ENCODE measurements around the gene SPOCD1. TPM values are rescaled to one million over a fixed set of nuclear protein-coding genes. Genes with fewer than 3 reads are reported as not detected.

SPOCD1 gene
- total and polyA plus RNA-seq, 4 experiments from 2014 or later = 0.61 to 0.94 TPM; not detected in 2

- ChIA-PET CTCF (ENCODE audit: partially characterized antibody) (interaction anchor here (0.6 to 0.8 kb wide), 2 partner anchors 9 to 451 kb away, joined by 3 read pairs; no protein-coding TSS in a partner anchor), POLR2A (ENCODE audit: partially characterized antibody) (no interaction called here)
- H3K9me3 Mint-ChIP-seq = peaks cover 0 to 1% (median 0%) of the 10 kb centered on the region in 8 donors
- Histone ChIP-seq H3K36me3 (ENCODE audit: insufficient read depth, low read length) (no peaks in the 10 kb centered on the region), H3K27me3 (ENCODE audit: insufficient read depth, low read length) (peaks cover 3% of the 10 kb centered on the region), H3K4me1 (ENCODE audit: insufficient read depth, low read length) (no peaks in the 10 kb centered on the region), H3K4me3 (ENCODE audit: low read length in 2 of 2) (no peak overlapping the region), H3K27ac (ENCODE audit: low read depth, low read length) (no peak overlapping the region), H3K9me3 (ENCODE audit: control insufficient read depth in 1 of 2, low read length in 2 of 2) (no peaks in the 10 kb centered on the region)
- H3K4me3 Mint-ChIP-seq = no peak overlapping the region
- H3K4me1 Mint-ChIP-seq = peaks cover 1 to 10% (median 5%) of the 10 kb centered on the region in 4 donors
- DNase-seq = no peak
- H3K27ac Mint-ChIP-seq = peak overlapping the region in 1 of 7 donors; percentile 60
- H3K27me3 Mint-ChIP-seq = peaks cover 2 to 8% of the 10 kb centered on the region in 2 donors
- H3K36me3 Mint-ChIP-seq = no peaks in the 10 kb centered on the region
- intact Hi-C loops (cut with micrococcal nuclease) = no loop called here
Measured at GRCh38 chr1:31798086-31798432, 17.8 kb downstream of the SPOCD1 start.

- Mint-ChIP-seq H3K36me3 (no peaks in the 10 kb centered on the region), H3K4me1 (peaks cover under 1 to 2% (median 1%) of the 10 kb centered on the region in 4 donors), H3K4me3 (no peak overlapping the region), H3K9me3 (peaks cover 0 to 1% (median 0%) of the 10 kb centered on the region in 8 donors), H3K27me3 (peaks cover 2 to 8% of the 10 kb centered on the region in 2 donors), H3K27ac (peak overlapping the region in 1 of 7 donors; percentile 66)
- Histone ChIP-seq H3K27ac (ENCODE audit: low read depth, low read length) (no peak overlapping the region), H3K4me3 (ENCODE audit: low read length in 2 of 2) (no peak overlapping the region), H3K4me1 (ENCODE audit: insufficient read depth, low read length) (no peaks in the 10 kb centered on the region), H3K36me3 (ENCODE audit: insufficient read depth, low read length) (no peaks in the 10 kb centered on the region), H3K9me3 (ENCODE audit: control insufficient read depth in 1 of 2, low read length in 2 of 2) (no peaks in the 10 kb centered on the region), H3K27me3 (ENCODE audit: insufficient read depth, low read length) (peaks cover 3% of the 10 kb centered on the region)
- POLR2A ChIA-PET (ENCODE audit: partially characterized antibody) = no interaction called here
- no peak for DNase-seq
- CTCF ChIA-PET (ENCODE audit: partially characterized antibody) = no interaction called here
- intact Hi-C loops (cut with micrococcal nuclease) = no loop called here
Measured at GRCh38 chr1:31797216-31797615, 18.6 kb downstream of the SPOCD1 start.

- Histone ChIP-seq H3K27me3 (ENCODE audit: insufficient read depth, low read length) (peaks cover 3% of the 10 kb centered on the region), H3K9me3 (ENCODE audit: control insufficient read depth in 1 of 2, low read length in 2 of 2) (no peaks in the 10 kb centered on the region), H3K27ac (ENCODE audit: low read depth, low read length) (no peak overlapping the region), H3K36me3 (ENCODE audit: insufficient read depth, low read length) (no peaks in the 10 kb centered on the region), H3K4me3 (ENCODE audit: low read length in 2 of 2) (no peak overlapping the region), H3K4me1 (ENCODE audit: insufficient read depth, low read length) (no peaks in the 10 kb centered on the region)
- CTCF ChIA-PET (ENCODE audit: partially characterized antibody) = no interaction called here
- POLR2A ChIA-PET (ENCODE audit: partially characterized antibody) = no interaction called here
- DNase-seq = no peak
- Mint-ChIP-seq H3K27ac (no peak overlapping the region), H3K9me3 (peaks cover 0 to 1% (median 0%) of the 10 kb centered on the region in 8 donors), H3K27me3 (peaks cover 2 to 8% of the 10 kb centered on the region in 2 donors), H3K36me3 (no peaks in the 10 kb centered on the region), H3K4me1 (peaks cover 0 to 1% (median 0%) of the 10 kb centered on the region in 4 donors), H3K4me3 (no peak overlapping the region)
- intact Hi-C loops (cut with micrococcal nuclease) = no loop called here
Measured at GRCh38 chr1:31796707-31797106, 19.1 kb downstream of the SPOCD1 start.

- CTCF ChIA-PET (ENCODE audit: partially characterized antibody) = no interaction called here
- no peak overlapping the region for H3K4me3 Mint-ChIP-seq
- peaks cover 0 to 1% (median 0%) of the 10 kb centered on the region in 8 donors for H3K9me3 Mint-ChIP-seq
- DNase-seq = no peak
- Histone ChIP-seq H3K27me3 (ENCODE audit: insufficient read depth, low read length) (peaks cover 3% of the 10 kb centered on the region), H3K36me3 (ENCODE audit: insufficient read depth, low read length) (no peaks in the 10 kb centered on the region), H3K4me3 (ENCODE audit: low read length in 2 of 2) (no peak overlapping the region), H3K9me3 (ENCODE audit: control insufficient read depth in 1 of 2, low read length in 2 of 2) (no peaks in the 10 kb centered on the region), H3K4me1 (ENCODE audit: insufficient read depth, low read length) (no peaks in the 10 kb centered on the region), H3K27ac (ENCODE audit: low read depth, low read length) (no peak overlapping the region)
- no peaks in the 10 kb centered on the region for H3K36me3 Mint-ChIP-seq
- H3K27me3 Mint-ChIP-seq = peaks cover 2 to 8% of the 10 kb centered on the region in 2 donors
- no peak overlapping the region for H3K27ac Mint-ChIP-seq
- intact Hi-C loops (cut with micrococcal nuclease) = no loop called here
- POLR2A ChIA-PET (ENCODE audit: partially characterized antibody) = no interaction called here
- no peaks in the 10 kb centered on the region for H3K4me1 Mint-ChIP-seq
Measured at GRCh38 chr1:31795801-31796621, 19.8 kb downstream of the SPOCD1 start.

GRCh38 chr1:31795096-31795675, 20.6 kb downstream of the SPOCD1 start:
- Mint-ChIP-seq H3K4me1 (no peaks in the 10 kb centered on the region), H3K27ac (no peak overlapping the region), H3K36me3 (no peaks in the 10 kb centered on the region), H3K4me3 (no peak overlapping the region), H3K9me3 (peaks cover 0 to 1% (median 0%) of the 10 kb centered on the region in 8 donors), H3K27me3 (peaks cover 2 to 8% of the 10 kb centered on the region in 2 donors)
- no peaks in the 10 kb centered on the region for H3K9me3 ChIP-seq (ENCODE audit: control insufficient read depth in 1 of 2, low read length in 2 of 2)
- H3K4me1 ChIP-seq (ENCODE audit: insufficient read depth, low read length) = no peaks in the 10 kb centered on the region
- no peak overlapping the region for H3K4me3 ChIP-seq (ENCODE audit: low read length in 2 of 2)
- H3K27me3 ChIP-seq (ENCODE audit: insufficient read depth, low read length) = peaks cover 3% of the 10 kb centered on the region
- DNase-seq = no peak
- H3K27ac ChIP-seq (ENCODE audit: low read depth, low read length) = no peak overlapping the region
- POLR2A ChIA-PET (ENCODE audit: partially characterized antibody) = no interaction called here
- H3K36me3 ChIP-seq (ENCODE audit: insufficient read depth, low read length) = no peaks in the 10 kb centered on the region
- CTCF ChIA-PET (ENCODE audit: partially characterized antibody) = interaction anchor here (0.7 kb wide), 1 partner anchor 31 kb away, joined by 3 read pairs; no protein-coding TSS in a partner anchor
- intact Hi-C loops (cut with micrococcal nuclease) = no loop called here

GRCh38 chr1:31793586-31794285, 22.1 kb downstream of the SPOCD1 start:
- H3K4me1 Mint-ChIP-seq = peaks cover 0 to 6% (median 2%) of the 10 kb centered on the region in 4 donors
- H3K36me3 Mint-ChIP-seq = no peaks in the 10 kb centered on the region
- no peak overlapping the region for H3K27ac ChIP-seq (ENCODE audit: low read depth, low read length)
- peaks cover 3% of the 10 kb centered on the region for H3K27me3 ChIP-seq (ENCODE audit: insufficient read depth, low read length)
- intact Hi-C loops (cut with micrococcal nuclease) = no loop called here
- ChIA-PET POLR2A (ENCODE audit: partially characterized antibody) (no interaction called here), CTCF (ENCODE audit: partially characterized antibody) (interaction anchor here (1.0 kb wide), 1 partner anchor 129 kb away, joined by 3 read pairs; no protein-coding TSS in a partner anchor)
- no peak overlapping the region for H3K4me3 ChIP-seq (ENCODE audit: low read length in 2 of 2)
- peaks cover 0 to 1% (median 0%) of the 10 kb centered on the region in 8 donors for H3K9me3 Mint-ChIP-seq
- H3K9me3 ChIP-seq (ENCODE audit: control insufficient read depth in 1 of 2, low read length in 2 of 2) = no peaks in the 10 kb centered on the region
- no peaks in the 10 kb centered on the region for H3K36me3 ChIP-seq (ENCODE audit: insufficient read depth, low read length)
- H3K4me1 ChIP-seq (ENCODE audit: insufficient read depth, low read length) = peaks cover 5% of the 10 kb centered on the region
- H3K27ac Mint-ChIP-seq = no peak overlapping the region
- no peak overlapping the region for H3K4me3 Mint-ChIP-seq
- H3K27me3 Mint-ChIP-seq = peaks cover 2 to 8% of the 10 kb centered on the region in 2 donors
- no peak for DNase-seq

GRCh38 chr1:31793086-31793485, 22.7 kb downstream of the SPOCD1 start:
- no peak overlapping the region for H3K27ac ChIP-seq (ENCODE audit: low read depth, low read length)
- Mint-ChIP-seq H3K36me3 (peaks cover 0 to 2% of the 10 kb centered on the region in 2 donors), H3K4me1 (peaks cover 0 to 12% (median 4%) of the 10 kb centered on the region in 4 donors), H3K4me3 (no peak overlapping the region), H3K27me3 (peaks cover 2 to 7% of the 10 kb centered on the region in 2 donors), H3K9me3 (peaks cover 0 to 1% (median 0%) of the 10 kb centered on the region in 8 donors), H3K27ac (no peak overlapping the region)
- H3K4me3 ChIP-seq (ENCODE audit: low read length in 2 of 2) = no peak overlapping the region
- no peak for DNase-seq
- peaks cover 3% of the 10 kb centered on the region for H3K27me3 ChIP-seq (ENCODE audit: insufficient read depth, low read length)
- intact Hi-C loops (cut with micrococcal nuclease) = no loop called here
- no peaks in the 10 kb centered on the region for H3K9me3 ChIP-seq (ENCODE audit: control insufficient read depth in 1 of 2, low read length in 2 of 2)
- ChIA-PET POLR2A (ENCODE audit: partially characterized antibody) (no interaction called here), CTCF (ENCODE audit: partially characterized antibody) (interaction anchor here (1.0 to 1.6 kb wide), 2 partner anchors 129 to 228 kb away, joined by 3 read pairs; no protein-coding TSS in a partner anchor)
- peaks cover 5% of the 10 kb centered on the region for H3K4me1 ChIP-seq (ENCODE audit: insufficient read depth, low read length)
- no peaks in the 10 kb centered on the region for H3K36me3 ChIP-seq (ENCODE audit: insufficient read depth, low read length)

Data from CD4-positive, alpha-beta memory T cell (primary cell).